ENCODE data around the gene XPC.

The XPC gene

GRCh38 chr3:14218355-14218754 is 40.0 kb upstream of the XPC start:
- peaks cover under 1% of the 10 kb centered on the region for H3K9me3 ChIP-seq (ENCODE audit: severe bottlenecking)
- DNase-seq (ENCODE audit: low spot score) (no peak), ATAC-seq (ENCODE audit: low read depth) (no peak)
- H3K27ac ChIP-seq (ENCODE audit: poor library complexity, severe bottlenecking), result no peak overlapping the region
- no peaks in the 10 kb centered on the region for H3K4me1 ChIP-seq (ENCODE audit: insufficient read depth, poor library complexity, severe bottlenecking)
- TF ChIP-seq CTCF (IDR thresholded peaks at IDR 0.05; ENCODE audit: poor library complexity, severe bottlenecking), result no peak
- no peak overlapping the region for H3K4me3 ChIP-seq (ENCODE audit: severe bottlenecking)
- H3K27me3 ChIP-seq (ENCODE audit: insufficient read depth, poor library complexity, severe bottlenecking), result no peaks in the 10 kb centered on the region
- no peaks in the 10 kb centered on the region for H3K36me3 ChIP-seq (ENCODE audit: low read depth)

- Histone ChIP-seq H3K27ac (ENCODE audit: poor library complexity, severe bottlenecking) (no peak overlapping the region), H3K27me3 (ENCODE audit: insufficient read depth, poor library complexity, severe bottlenecking) (no peaks in the 10 kb centered on the region), H3K4me3 (ENCODE audit: severe bottlenecking) (no peak overlapping the region), H3K9me3 (ENCODE audit: severe bottlenecking) (no peaks in the 10 kb centered on the region), H3K36me3 (ENCODE audit: low read depth) (no peaks in the 10 kb centered on the region), H3K4me1 (ENCODE audit: insufficient read depth, poor library complexity, severe bottlenecking) (no peaks in the 10 kb centered on the region)
- DNase-seq (ENCODE audit: low spot score) (no peak), ATAC-seq (ENCODE audit: low read depth) (no peak)
- no peak for TF ChIP-seq CTCF (IDR thresholded peaks at IDR 0.05; ENCODE audit: poor library complexity, severe bottlenecking)
Measured at GRCh38 chr3:14216257-14217048, 38.1 kb upstream of the XPC start.

- ATAC-seq (ENCODE audit: low read depth) (no peak), DNase-seq (ENCODE audit: low spot score) (no peak)
- no peaks in the 10 kb centered on the region for H3K36me3 ChIP-seq (ENCODE audit: low read depth)
- TF ChIP-seq CTCF (IDR thresholded peaks at IDR 0.05; ENCODE audit: poor library complexity, severe bottlenecking), result no peak
- H3K9me3 ChIP-seq (ENCODE audit: severe bottlenecking), result no peaks in the 10 kb centered on the region
- no peaks in the 10 kb centered on the region for H3K27me3 ChIP-seq (ENCODE audit: insufficient read depth, poor library complexity, severe bottlenecking)
- no peak overlapping the region for H3K27ac ChIP-seq (ENCODE audit: poor library complexity, severe bottlenecking)
- H3K4me1 ChIP-seq (ENCODE audit: insufficient read depth, poor library complexity, severe bottlenecking), result no peaks in the 10 kb centered on the region
- no peak overlapping the region for H3K4me3 ChIP-seq (ENCODE audit: severe bottlenecking)
Measured at GRCh38 chr3:14214764-14215163, 36.4 kb upstream of the XPC start.

- Histone ChIP-seq H3K36me3 (ENCODE audit: low read depth) (no peaks in the 10 kb centered on the region), H3K4me3 (ENCODE audit: severe bottlenecking) (no peak overlapping the region), H3K27ac (ENCODE audit: poor library complexity, severe bottlenecking) (no peak overlapping the region), H3K4me1 (ENCODE audit: insufficient read depth, poor library complexity, severe bottlenecking) (no peaks in the 10 kb centered on the region), H3K9me3 (ENCODE audit: severe bottlenecking) (no peaks in the 10 kb centered on the region), H3K27me3 (ENCODE audit: insufficient read depth, poor library complexity, severe bottlenecking) (no peaks in the 10 kb centered on the region)
- DNase-seq (ENCODE audit: low spot score) (no peak), ATAC-seq (ENCODE audit: low read depth) (no peak)
- no peak for TF ChIP-seq CTCF (IDR thresholded peaks at IDR 0.05; ENCODE audit: poor library complexity, severe bottlenecking)
Measured at GRCh38 chr3:14213066-14213774, 34.8 kb upstream of the XPC start.

- Histone ChIP-seq H3K27ac (ENCODE audit: poor library complexity, severe bottlenecking) (no peak overlapping the region), H3K4me3 (ENCODE audit: severe bottlenecking) (no peak overlapping the region), H3K4me1 (ENCODE audit: insufficient read depth, poor library complexity, severe bottlenecking) (no peaks in the 10 kb centered on the region), H3K36me3 (ENCODE audit: low read depth) (no peaks in the 10 kb centered on the region), H3K27me3 (ENCODE audit: insufficient read depth, poor library complexity, severe bottlenecking) (no peaks in the 10 kb centered on the region), H3K9me3 (ENCODE audit: severe bottlenecking) (no peaks in the 10 kb centered on the region)
- ATAC-seq (ENCODE audit: low read depth) (no peak), DNase-seq (ENCODE audit: low spot score) (no peak)
- TF ChIP-seq CTCF (IDR thresholded peaks at IDR 0.05; ENCODE audit: poor library complexity, severe bottlenecking), result no peak
Measured at GRCh38 chr3:14212032-14212431, 33.6 kb upstream of the XPC start.
